Mesendoderm (in vitro differentiated cells): ENCODE data around the gene USP36.

Experiments
- DNase-seq: peaks from one replicate; pipeline ENCODE4 v3.0.0; 2013
- H2AK5ac ChIP-seq: 2 replicates; pipeline ENCODE4 v1.6.1; 2013; ENCODE audit warnings: low read length, inconsistent platforms
- H2BK120ac ChIP-seq: 2 replicates; pipeline ENCODE4 v1.6.1; 2013; ENCODE audit warnings: low read depth, mild to moderate bottlenecking, low read length, moderate library complexity, mixed read lengths
- H2BK15ac ChIP-seq: replicated peaks from 2 replicates; pipeline ENCODE4 v1.6.1; 2013; ENCODE audit warnings: low read depth, mild to moderate bottlenecking, moderate library complexity
- H2BK5ac ChIP-seq: 2 replicates; pipeline ENCODE4 v1.6.1; 2013; ENCODE audit warnings: low read length, inconsistent platforms
- H3K18ac ChIP-seq: 2 replicates; pipeline ENCODE4 v1.6.1; 2013; ENCODE audit warnings: mild to moderate bottlenecking, low read length, mixed read lengths
- H3K23ac ChIP-seq: one replicate; pipeline ENCODE4 v1.6.1; 2013; ENCODE audit warnings: low read length
- H3K27ac ChIP-seq: 2 replicates; pipeline ENCODE4 v1.5.1; 2013; ENCODE audit warnings: low read depth, mild to moderate bottlenecking, inconsistent platforms, low read length, moderate library complexity
- H3K27me3 ChIP-seq: 2 replicates; pipeline ENCODE4 v1.6.1; 2013; ENCODE audit warnings: low read length, control low read depth, mild to moderate bottlenecking, inconsistent platforms; ENCODE audit not compliant: insufficient read depth, poor library complexity
- H3K36me3 ChIP-seq: 2 replicates; pipeline ENCODE4 v1.6.1; 2013; ENCODE audit warnings: low read length, inconsistent platforms; ENCODE audit not compliant: control insufficient read depth, insufficient read depth
- H3K4ac ChIP-seq: one replicate; pipeline ENCODE4 v1.6.1; 2013; ENCODE audit warnings: low read depth, mild to moderate bottlenecking, low read length, moderate library complexity
- H3K4me1 ChIP-seq: 2 replicates; pipeline ENCODE4 v1.6.1; 2013; ENCODE audit warnings: low read depth, low read length, inconsistent platforms; ENCODE audit not compliant: control insufficient read depth
- H3K4me2 ChIP-seq: 2 replicates; pipeline ENCODE4 v1.6.1; 2013; ENCODE audit warnings: low read length
- H3K4me3 ChIP-seq: 2 replicates; pipeline ENCODE4 v1.5.1; 2013; ENCODE audit warnings: mild to moderate bottlenecking, low read length
- H3K56ac ChIP-seq: one replicate; pipeline ENCODE4 v1.6.1; 2013; ENCODE audit warnings: low read length
- H3K79me1 ChIP-seq: 2 replicates; pipeline ENCODE4 v1.6.1; 2013; ENCODE audit warnings: low read length, inconsistent platforms
- H3K79me2 ChIP-seq: 2 replicates; pipeline ENCODE4 v1.6.1; 2013; ENCODE audit warnings: mild to moderate bottlenecking, low read length; ENCODE audit not compliant: control insufficient read depth, insufficient read depth
- H3K9ac ChIP-seq: 2 replicates; pipeline ENCODE4 v1.6.1; 2013; ENCODE audit warnings: low read length, inconsistent platforms
- H4K5ac ChIP-seq: one replicate; pipeline ENCODE4 v1.6.1; 2013; ENCODE audit warnings: low read length
- H4K8ac ChIP-seq: one replicate; pipeline ENCODE4 v1.6.1; 2013; ENCODE audit warnings: low read depth, mild to moderate bottlenecking, control low read depth, low read length, moderate library complexity
- WGBS: extraction: QIAGEN DNeasy Blood & Tissue Kit; methylation state at CpG from one replicate; pipeline ENCODE4 v1.1.7; 2013; ENCODE audit warnings: low lambda C conversion rate, missing lambda C conversion rate; ENCODE audit not compliant: insufficient coverage; ENCODE audit errors: extremely low coverage; 5-methylcytosine and 5-hydroxymethylcytosine counted together

The USP36 gene

GRCh38 chr17:78804777-78805176 lies 35.8 kb downstream of the USP36 start:
- Histone ChIP-seq H3K9ac (no peak overlapping the region), H3K23ac (no peak overlapping the region), H3K4me1 (no peaks in the 10 kb centered on the region), H2BK5ac (no peak overlapping the region), H3K79me2 (no peaks in the 10 kb centered on the region), H3K4me2 (no peak overlapping the region), H2BK120ac (no peak overlapping the region), H3K79me1 (peaks cover 3% of the 10 kb centered on the region), H3K4ac (no peak overlapping the region), H4K5ac (no peak overlapping the region), H3K36me3 (peaks cover 18% of the 10 kb centered on the region), H3K27me3 (no peaks in the 10 kb centered on the region), H3K56ac (no peak overlapping the region), H3K4me3 (no peak overlapping the region), H2BK15ac (no peak overlapping the region), H4K8ac (no peak overlapping the region), H3K18ac (no peak overlapping the region), H3K27ac (no peak overlapping the region), H2AK5ac (no peak overlapping the region)
- no peak for DNase-seq
- WGBS: no CpG with 5 or more reads among the region's 11 CpGs

DNA sequence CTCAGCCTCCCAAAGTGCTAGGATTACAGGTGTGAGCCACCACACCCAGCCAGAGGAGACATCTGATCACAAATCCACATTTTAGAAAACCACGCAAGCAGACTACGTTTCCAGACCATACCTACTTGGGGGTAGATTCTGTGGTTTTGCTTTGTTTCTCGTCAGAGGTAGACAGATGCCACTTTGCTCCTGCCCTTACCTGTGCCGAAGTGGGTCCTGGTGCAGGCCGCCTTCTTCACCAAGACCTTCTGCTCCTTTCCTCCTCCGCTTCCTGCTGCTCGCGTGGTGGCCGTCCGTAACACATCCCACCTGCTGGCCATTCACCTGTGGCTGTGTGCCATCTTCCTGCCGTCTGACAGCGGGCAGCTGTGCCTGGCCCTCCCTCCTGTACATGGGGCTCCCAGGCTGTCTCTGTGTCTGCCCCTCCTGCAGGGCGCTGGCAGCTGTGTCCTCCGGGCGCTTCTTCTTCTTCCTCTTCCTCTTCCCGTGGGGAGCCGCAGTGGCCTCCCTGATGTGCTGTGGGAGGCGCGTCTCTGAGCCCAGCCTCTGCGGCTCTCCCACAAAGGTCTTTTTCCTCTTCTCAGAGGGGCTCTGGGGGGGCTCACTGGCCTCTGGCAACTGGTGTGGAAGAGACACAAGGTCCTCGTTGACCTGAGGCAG lies 37.3 kb downstream of the USP36 start:
- Histone ChIP-seq H2AK5ac (no peak overlapping the region), H3K36me3 (peaks cover 19% of the 10 kb centered on the region), H3K56ac (no peak overlapping the region), H2BK15ac (no peak overlapping the region), H3K9ac (no peak overlapping the region), H3K27ac (no peak overlapping the region), H3K4me2 (no peak overlapping the region), H4K5ac (no peak overlapping the region), H3K4me3 (no peak overlapping the region), H3K79me1 (peaks cover 5% of the 10 kb centered on the region), H2BK5ac (no peak overlapping the region), H3K18ac (no peak overlapping the region), H3K23ac (no peak overlapping the region), H3K4me1 (no peaks in the 10 kb centered on the region), H4K8ac (no peak overlapping the region), H3K4ac (no peak overlapping the region), H3K27me3 (no peaks in the 10 kb centered on the region), H2BK120ac (no peak overlapping the region), H3K79me2 (no peaks in the 10 kb centered on the region)
- DNase-seq: no peak
- no CpG with 5 or more reads among the region's 21 CpGs for WGBS

DNA sequence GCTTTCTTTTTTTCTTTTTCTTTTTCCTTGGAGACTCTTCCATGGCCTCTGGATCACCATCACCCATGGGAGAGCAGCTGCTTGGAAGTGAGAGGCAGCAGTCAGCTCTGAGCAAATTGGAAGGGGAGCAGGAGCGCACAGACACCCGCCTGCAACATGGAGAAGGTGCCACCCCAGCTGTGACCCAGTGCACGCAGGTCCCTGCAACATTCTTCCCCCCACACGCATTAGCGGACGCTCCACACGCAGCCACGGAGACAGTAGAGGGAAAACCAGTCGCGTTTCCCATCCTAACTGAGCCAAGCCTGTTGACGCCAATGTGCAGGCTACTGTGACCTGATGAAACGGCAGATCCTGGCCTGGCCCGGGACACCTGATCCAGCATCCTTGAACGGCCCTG lies 38.2 kb downstream of the USP36 start:
- no peak overlapping the region for H3K56ac ChIP-seq
- H4K8ac ChIP-seq: no peak overlapping the region
- no peak overlapping the region for H3K4me2 ChIP-seq
- no peak overlapping the region for H3K27ac ChIP-seq
- no peak overlapping the region for H2BK120ac ChIP-seq
- no peak overlapping the region for H2AK5ac ChIP-seq
- DNase-seq: no peak
- H3K36me3 ChIP-seq: peaks cover 26% of the 10 kb centered on the region
- WGBS: no CpG with 5 or more reads among the region's 14 CpGs
- no peak overlapping the region for H3K4ac ChIP-seq
- H3K27me3 ChIP-seq: no peaks in the 10 kb centered on the region
- H4K5ac ChIP-seq: no peak overlapping the region
- H3K79me2 ChIP-seq: no peaks in the 10 kb centered on the region
- no peak overlapping the region for H2BK5ac ChIP-seq
- no peaks in the 10 kb centered on the region for H3K4me1 ChIP-seq
- peaks cover 5% of the 10 kb centered on the region for H3K79me1 ChIP-seq
- no peak overlapping the region for H3K4me3 ChIP-seq
- H2BK15ac ChIP-seq: no peak overlapping the region
- no peak overlapping the region for H3K18ac ChIP-seq
- H3K23ac ChIP-seq: no peak overlapping the region
- no peak overlapping the region for H3K9ac ChIP-seq

GRCh38 chr17:78802008-78802407 lies 38.6 kb downstream of the USP36 start:
- no peaks in the 10 kb centered on the region for H3K4me1 ChIP-seq
- H3K56ac ChIP-seq: no peak overlapping the region
- H4K5ac ChIP-seq: no peak overlapping the region
- H2BK15ac ChIP-seq: no peak overlapping the region
- DNase-seq: no peak
- no peaks in the 10 kb centered on the region for H3K27me3 ChIP-seq
- peaks cover 5% of the 10 kb centered on the region for H3K79me1 ChIP-seq
- no peak overlapping the region for H3K4ac ChIP-seq
- H2BK120ac ChIP-seq: no peak overlapping the region
- H3K27ac ChIP-seq: no peak overlapping the region
- WGBS: no CpG with 5 or more reads among the region's 30 CpGs
- H2BK5ac ChIP-seq: no peak overlapping the region
- H3K18ac ChIP-seq: no peak overlapping the region
- H3K4me3 ChIP-seq: no peak overlapping the region
- peaks cover 26% of the 10 kb centered on the region for H3K36me3 ChIP-seq
- no peak overlapping the region for H2AK5ac ChIP-seq
- H4K8ac ChIP-seq: no peak overlapping the region
- no peak overlapping the region for H3K4me2 ChIP-seq
- H3K9ac ChIP-seq: no peak overlapping the region
- no peaks in the 10 kb centered on the region for H3K79me2 ChIP-seq
- no peak overlapping the region for H3K23ac ChIP-seq

- WGBS: no CpG with 5 or more reads among the region's 18 CpGs
- no peaks in the 10 kb centered on the region for H3K4me1 ChIP-seq
- H3K27me3 ChIP-seq: no peaks in the 10 kb centered on the region
- H3K56ac ChIP-seq: no peak overlapping the region
- H3K4me3 ChIP-seq: no peak overlapping the region
- no peak for DNase-seq
- peaks cover 3% of the 10 kb centered on the region for H3K79me1 ChIP-seq
- H3K4me2 ChIP-seq: no peak overlapping the region
- no peak overlapping the region for H2BK120ac ChIP-seq
- no peak overlapping the region for H2BK5ac ChIP-seq
- H3K23ac ChIP-seq: no peak overlapping the region
- H3K9ac ChIP-seq: no peak overlapping the region
- H3K36me3 ChIP-seq: peaks cover 26% of the 10 kb centered on the region
- no peak overlapping the region for H3K4ac ChIP-seq
- no peak overlapping the region for H4K5ac ChIP-seq
- no peak overlapping the region for H3K18ac ChIP-seq
- H2BK15ac ChIP-seq: no peak overlapping the region
- H4K8ac ChIP-seq: no peak overlapping the region
- no peak overlapping the region for H2AK5ac ChIP-seq
- H3K27ac ChIP-seq: peak overlapping the region; percentile 5
- H3K79me2 ChIP-seq: no peaks in the 10 kb centered on the region
Observed at GRCh38 chr17:78800132-78800931, 40.3 kb downstream of the USP36 start.
